Ammon's horn (tissue), 1 donor: ENCODE data around the gene KIR3DL3.
A peak's percentile ranks its signal among the peaks of the same experiment; 100 is the strongest.
"Not testable (repeated sequence)": the region's sequence is repeated elsewhere in the genome, so short reads cannot be mapped to it uniquely, and the experiment has no call there.

Source experiments
- DNase-seq: peaks from one replicate; pipeline ENCODE4 v3.0.0-alpha.2; 2016; ENCODE audit warnings: low spot score

Gene KIR3DL3

GRCh38 chr19:54731191-54731590 lies 6.9 kb downstream of the KIR3DL3 start:
- DNase-seq, result no peak

GRCh38 chr19:54738306-54738705 lies 14.1 kb downstream of the KIR3DL3 start, which contains the start of gene KIR2DL3:
Gene KIR2DL3, plus strand, starts transcription at chr19:54738513. Its CDS starts 33 bp downstream, at chr19:54738546.
- not testable (repeated sequence) for DNase-seq

DNA sequence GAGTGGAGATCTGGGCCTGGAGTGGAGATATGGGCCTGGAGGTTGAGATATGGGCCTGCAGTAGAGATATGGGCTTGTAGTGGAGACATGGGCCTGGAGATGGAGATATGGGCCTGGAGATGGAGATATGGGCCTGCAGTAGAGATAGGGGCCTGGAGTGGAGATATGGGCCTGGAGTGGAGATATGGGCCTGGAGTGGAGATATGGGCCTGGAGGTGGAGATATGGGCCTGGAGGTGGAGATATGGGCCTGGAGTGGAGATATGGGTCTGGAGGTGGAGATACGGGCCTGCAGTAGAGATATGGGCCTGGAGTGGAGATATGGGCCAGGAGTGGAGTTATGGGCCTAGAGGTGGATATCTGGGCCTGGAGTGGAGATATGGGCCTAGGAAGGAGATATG lies 14.5 kb downstream of the KIR3DL3 start:
- no peak for DNase-seq

- DNase-seq, result no peak
Measured at GRCh38 chr19:54739587-54740497, 15.6 kb downstream of the KIR3DL3 start.

GRCh38 chr19:54741950-54742349 lies 17.7 kb downstream of the KIR3DL3 start:
- DNase-seq, result not testable (repeated sequence)

DNA sequence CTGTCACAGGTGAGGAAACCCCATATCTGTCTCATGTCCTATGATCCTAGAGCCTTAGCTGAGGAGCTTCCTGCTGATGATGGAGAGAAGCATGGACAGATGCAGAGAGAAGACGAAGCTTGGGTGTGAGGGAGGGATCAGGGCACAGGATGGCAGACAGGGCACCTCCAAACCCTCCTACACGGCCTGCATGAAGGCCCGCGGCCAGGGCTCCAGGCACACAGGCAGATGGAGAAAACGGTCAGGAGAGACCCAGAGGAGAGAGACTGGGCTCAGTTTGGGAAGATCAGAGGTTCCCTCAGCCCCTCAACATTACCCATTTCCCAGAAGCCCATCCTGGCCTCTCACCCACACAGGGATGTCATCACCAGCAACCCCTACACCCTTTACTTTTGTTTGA lies 19.8 kb downstream of the KIR3DL3 start:
- DNase-seq, result not testable (repeated sequence)

GRCh38 chr19:54747614-54748322 lies 23.5 kb downstream of the KIR3DL3 start:
- DNase-seq, result peak; percentile 4

DNA sequence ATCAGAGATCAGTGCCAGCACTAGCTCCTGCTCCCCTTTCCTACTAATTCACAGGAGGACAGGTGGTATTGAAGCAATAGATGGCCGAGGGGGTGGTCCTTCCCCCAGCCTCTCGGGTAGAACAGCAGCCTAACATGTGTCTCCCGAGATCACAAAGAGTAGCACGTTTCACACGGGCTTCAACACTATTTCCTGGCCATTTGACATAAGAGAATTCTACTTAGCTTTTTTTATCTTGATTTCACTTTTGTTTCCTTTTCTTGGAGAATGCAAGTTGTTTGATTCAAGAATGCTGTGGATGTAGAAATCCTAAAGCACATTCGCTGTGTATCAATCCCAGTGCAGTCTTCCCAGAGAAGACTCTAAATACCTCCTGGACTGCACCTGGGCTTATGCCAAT lies 26.0 kb downstream of the KIR3DL3 start:
- not testable (repeated sequence) for DNase-seq

DNA sequence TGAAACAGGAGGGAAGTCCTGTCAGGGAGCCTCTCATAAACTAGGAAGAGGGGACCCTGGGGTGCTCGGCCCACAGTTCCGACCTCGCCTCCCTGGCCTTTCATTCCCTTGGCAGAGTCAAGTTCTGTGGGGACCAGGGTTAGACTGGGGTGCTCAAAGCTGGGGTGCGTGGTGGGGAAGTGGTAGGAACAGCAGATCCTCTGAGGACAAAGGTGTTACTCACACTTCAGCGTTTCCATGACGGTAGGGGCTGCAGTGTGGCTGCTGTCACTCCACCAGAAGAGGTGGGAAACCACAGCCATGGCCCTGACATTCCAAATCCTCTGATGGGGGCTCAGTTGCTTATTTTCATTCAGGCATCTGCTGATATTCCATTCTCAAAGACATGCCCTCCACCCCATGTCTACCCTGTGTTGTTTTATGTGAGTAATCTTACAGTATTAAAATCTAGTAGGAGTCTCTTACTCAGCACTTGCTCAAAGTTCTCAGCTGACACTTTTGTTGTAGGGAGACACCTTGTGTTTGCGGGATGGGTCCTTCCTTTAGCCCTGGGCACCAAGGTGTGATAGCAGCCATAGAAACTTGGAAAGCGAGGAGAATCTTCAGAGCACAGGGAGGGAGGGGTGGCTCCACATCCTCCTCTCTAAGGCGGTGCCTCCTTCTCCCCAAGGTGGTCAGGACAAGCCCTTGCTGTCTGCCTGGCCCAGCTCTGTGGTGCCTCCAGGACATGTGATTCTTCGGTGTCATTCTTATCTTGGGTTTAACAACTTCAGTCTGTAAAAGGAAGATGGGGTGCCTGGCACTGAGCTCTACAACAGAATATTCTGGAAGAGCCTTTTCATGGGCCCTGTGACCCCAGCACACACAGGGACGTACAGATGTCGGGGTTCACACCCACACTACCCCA lies 32.2 kb downstream of the KIR3DL3 start:
- not testable (repeated sequence) for DNase-seq

DNA sequence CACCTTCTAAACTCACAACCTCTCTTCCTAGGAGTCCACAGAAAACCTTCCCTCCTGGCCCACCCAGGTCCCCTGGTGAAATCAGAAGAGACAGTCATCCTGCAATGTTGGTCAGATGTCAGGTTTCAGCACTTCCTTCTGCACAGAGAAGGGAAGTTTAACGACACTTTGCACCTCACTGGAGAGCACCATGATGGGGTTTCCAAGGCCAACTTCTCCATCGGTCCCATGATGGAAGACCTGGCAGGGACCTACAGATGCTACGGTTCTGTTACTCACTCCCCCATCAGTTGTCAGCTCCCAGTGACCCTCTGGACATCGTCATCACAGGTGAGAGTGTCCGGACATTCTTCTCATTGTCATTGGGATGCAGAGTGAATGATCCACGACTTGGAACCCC lies 34.3 kb downstream of the KIR3DL3 start:
- not testable (repeated sequence) for DNase-seq

DNA sequence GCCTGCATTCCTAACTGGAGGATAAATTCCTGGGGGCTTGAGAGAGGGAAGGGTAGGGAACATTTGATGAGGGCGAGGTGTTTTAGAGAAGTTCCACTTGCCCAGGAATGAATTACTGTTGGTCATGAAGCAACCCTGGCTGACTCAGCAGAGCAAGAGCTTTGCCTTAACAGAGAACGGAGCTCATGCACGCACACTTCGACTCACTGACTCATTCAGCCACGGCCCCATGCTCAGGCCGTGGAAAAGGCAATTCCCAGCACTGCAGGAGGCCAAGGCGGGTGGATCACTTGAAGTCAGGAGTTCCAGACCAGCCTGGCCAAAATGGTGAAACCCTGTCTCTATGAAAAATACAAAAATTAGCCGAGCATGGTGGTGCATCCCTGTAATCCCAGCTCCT lies 40.0 kb downstream of the KIR3DL3 start:
- not testable (repeated sequence) for DNase-seq

DNA sequence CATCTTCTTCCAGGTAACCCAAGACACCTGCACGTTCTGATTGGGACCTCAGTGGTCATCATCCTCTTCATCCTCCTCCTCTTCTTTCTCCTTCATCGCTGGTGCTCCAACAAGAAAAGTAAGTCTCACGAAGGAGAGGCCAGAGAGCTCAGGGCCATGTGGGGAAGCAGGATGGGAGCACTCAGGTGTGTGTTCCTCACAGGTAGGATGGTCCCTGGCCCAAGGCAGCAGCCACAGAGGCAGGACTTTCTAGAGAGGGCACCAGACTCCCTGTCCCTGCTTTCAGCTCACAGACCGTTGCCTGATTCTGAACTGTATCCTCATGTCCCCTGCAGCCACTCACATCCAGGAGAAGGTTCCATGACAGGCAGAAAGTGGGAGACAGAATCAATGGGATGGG lies 42.2 kb downstream of the KIR3DL3 start:
- DNase-seq, result not testable (repeated sequence)

DNA sequence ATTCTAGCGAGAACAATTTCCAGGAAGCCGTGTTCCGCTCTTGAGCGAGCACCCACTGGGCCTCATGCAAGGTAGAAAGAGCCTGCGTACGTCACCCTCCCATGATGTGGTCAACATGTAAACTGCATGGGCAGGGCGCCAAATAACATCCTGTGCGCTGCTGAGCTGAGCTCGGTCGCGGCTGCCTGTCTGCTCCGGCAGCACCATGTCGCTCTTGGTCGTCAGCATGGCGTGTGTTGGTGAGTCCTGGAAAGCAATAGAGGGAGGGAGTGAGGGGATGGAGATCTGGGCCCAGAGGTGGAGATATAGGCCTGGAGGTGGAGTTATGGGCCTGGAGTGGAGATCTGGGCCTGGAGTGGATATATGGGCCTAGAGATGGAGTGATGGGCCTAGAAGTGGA lies 45.4 kb downstream of the KIR3DL3 start, which contains the start of gene KIR2DL1:
Gene KIR2DL1, plus strand, starts transcription at position 148 of the 400 bp plus-strand sequence. Its CDS starts 58 bp downstream, at position 206.
- DNase-seq, result not testable (repeated sequence)

DNA sequence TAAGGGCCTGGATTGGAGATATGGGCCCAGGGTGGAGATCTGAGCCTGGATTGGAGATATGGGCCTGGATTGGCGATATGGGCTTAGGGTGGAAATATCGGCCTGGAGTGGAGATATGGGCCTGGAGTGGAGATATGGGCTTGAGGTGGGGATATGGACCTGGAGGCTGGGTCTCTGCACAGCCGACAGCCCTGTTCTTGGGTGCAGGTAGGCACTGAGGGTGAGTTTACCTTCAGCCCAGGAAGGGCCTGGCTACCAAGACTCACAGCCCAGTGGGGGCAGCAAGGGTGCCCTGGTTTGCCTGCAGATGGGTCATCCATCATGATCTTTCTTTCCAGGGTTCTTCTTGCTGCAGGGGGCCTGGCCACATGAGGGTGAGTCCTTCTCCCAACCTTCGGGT lies 46.3 kb downstream of the KIR3DL3 start:
- not testable (repeated sequence) for DNase-seq

GRCh38 chr19:54771018-54771960 lies 47.0 kb downstream of the KIR3DL3 start:
- not testable (repeated sequence) for DNase-seq

GRCh38 chr19:54772666-54773065 lies 48.4 kb downstream of the KIR3DL3 start:
- DNase-seq, result not testable (repeated sequence)

GRCh38 chr19:54775095-54775815 lies 51.0 kb downstream of the KIR3DL3 start:
- DNase-seq, result not testable (repeated sequence)

DNA sequence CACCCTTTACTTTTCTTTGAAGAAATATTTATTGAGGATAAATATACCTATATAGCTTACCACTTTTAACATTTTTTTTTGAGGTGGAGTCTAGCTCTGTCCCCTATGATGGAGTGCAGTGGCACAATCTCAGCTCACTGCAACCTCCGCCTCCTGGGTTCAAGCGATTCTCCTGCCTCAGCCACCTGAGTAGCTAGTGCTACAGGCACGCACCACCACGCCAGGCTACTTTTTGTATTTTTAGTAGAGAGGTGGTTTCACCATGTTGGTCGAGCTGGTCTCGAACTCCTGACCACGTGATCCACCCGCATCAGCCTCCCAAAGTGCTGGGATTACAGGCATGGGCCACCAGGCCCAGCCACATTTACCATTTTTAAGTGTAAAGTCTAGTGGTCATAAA lies 51.6 kb downstream of the KIR3DL3 start:
- not testable (repeated sequence) for DNase-seq

GRCh38 chr19:54777851-54778250 lies 53.6 kb downstream of the KIR3DL3 start:
- not testable (repeated sequence) for DNase-seq

DNA sequence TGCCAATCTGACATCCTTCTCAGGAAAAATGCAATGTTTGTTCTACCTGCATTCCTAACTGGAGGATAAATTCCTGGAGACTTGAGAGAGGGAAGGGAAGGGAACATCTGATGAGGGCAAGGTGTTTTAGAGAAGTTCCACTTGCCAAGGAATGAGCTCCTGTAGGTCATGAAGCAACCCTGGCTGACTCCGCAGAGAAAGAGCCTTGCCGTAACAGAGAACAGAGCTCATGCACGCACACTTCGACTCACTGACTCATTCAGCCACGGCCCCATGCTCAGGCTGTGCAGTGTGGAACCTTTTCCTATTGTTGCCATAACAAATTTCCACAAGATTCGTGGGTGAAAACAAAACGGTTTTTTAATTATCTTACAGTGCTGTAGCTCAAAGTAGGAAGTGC lies 54.7 kb downstream of the KIR3DL3 start:
- DNase-seq, result not testable (repeated sequence)
